ENCODE results near the gene PHF21B. TPM values are rescaled to one million over a fixed set of nuclear protein-coding genes. Genes with fewer than 3 reads are reported as not detected.

The PHF21B gene
- total RNA-seq, 1 donor = not detected

- Histone ChIP-seq H3K27ac (ENCODE audit: low read depth, low read length) (no peak overlapping the region), H2AFZ (ENCODE audit: low read length) (no peak overlapping the region), H3K27me3 (ENCODE audit: insufficient read depth, low read length) (peaks cover 2% of the 10 kb centered on the region), H3K4me2 (ENCODE audit: insufficient read depth, low read length) (no peak overlapping the region), H4K20me1 (ENCODE audit: insufficient read depth, low read length) (no peaks in the 10 kb centered on the region), H3K4me3 (ENCODE audit: insufficient read depth, low read length) (no peak overlapping the region), H3K4me1 (ENCODE audit: insufficient read depth, low read length) (no peaks in the 10 kb centered on the region), H3K9me3 (ENCODE audit: low read depth, low read length) (no peaks in the 10 kb centered on the region), H3K36me3 (ENCODE audit: insufficient read depth, low read length) (no peaks in the 10 kb centered on the region), H3K79me2 (ENCODE audit: insufficient read depth, low read length) (no peaks in the 10 kb centered on the region)
- DNase-seq (ENCODE audit: insufficient read length, low spot score, missing footprints) = peak; percentile 59
- TF ChIP-seq CTCF (IDR thresholded peaks at IDR 0.05; ENCODE audit: extremely low read depth, low read depth, low read length) = no peak
Observed at GRCh38 chr22:44926491-44927415, 83.1 kb downstream of the PHF21B start.

GRCh38 chr22:44926124-44926475 is 83.7 kb downstream of the PHF21B start:
- Histone ChIP-seq H2AFZ (ENCODE audit: low read length) (no peak overlapping the region), H3K79me2 (ENCODE audit: insufficient read depth, low read length) (no peaks in the 10 kb centered on the region), H3K27me3 (ENCODE audit: insufficient read depth, low read length) (no peaks in the 10 kb centered on the region), H3K4me3 (ENCODE audit: insufficient read depth, low read length) (no peak overlapping the region), H4K20me1 (ENCODE audit: insufficient read depth, low read length) (no peaks in the 10 kb centered on the region), H3K4me1 (ENCODE audit: insufficient read depth, low read length) (no peaks in the 10 kb centered on the region), H3K36me3 (ENCODE audit: insufficient read depth, low read length) (no peaks in the 10 kb centered on the region), H3K4me2 (ENCODE audit: insufficient read depth, low read length) (no peak overlapping the region), H3K27ac (ENCODE audit: low read depth, low read length) (no peak overlapping the region), H3K9me3 (ENCODE audit: low read depth, low read length) (no peaks in the 10 kb centered on the region)
- no peak for DNase-seq (ENCODE audit: insufficient read length, low spot score, missing footprints)
- TF ChIP-seq CTCF (IDR thresholded peaks at IDR 0.05; ENCODE audit: extremely low read depth, low read depth, low read length) = no peak

- Histone ChIP-seq H3K4me2 (ENCODE audit: insufficient read depth, low read length) (no peak overlapping the region), H3K36me3 (ENCODE audit: insufficient read depth, low read length) (no peaks in the 10 kb centered on the region), H3K27me3 (ENCODE audit: insufficient read depth, low read length) (no peaks in the 10 kb centered on the region), H3K27ac (ENCODE audit: low read depth, low read length) (no peak overlapping the region), H4K20me1 (ENCODE audit: insufficient read depth, low read length) (no peaks in the 10 kb centered on the region), H2AFZ (ENCODE audit: low read length) (no peak overlapping the region), H3K4me1 (ENCODE audit: insufficient read depth, low read length) (no peaks in the 10 kb centered on the region), H3K79me2 (ENCODE audit: insufficient read depth, low read length) (no peaks in the 10 kb centered on the region), H3K4me3 (ENCODE audit: insufficient read depth, low read length) (no peak overlapping the region), H3K9me3 (ENCODE audit: low read depth, low read length) (no peaks in the 10 kb centered on the region)
- DNase-seq (ENCODE audit: insufficient read length, low spot score, missing footprints) = peak; percentile 79
- TF ChIP-seq CTCF (IDR thresholded peaks at IDR 0.05; ENCODE audit: extremely low read depth, low read depth, low read length) = no peak
Observed at GRCh38 chr22:44925465-44926123, 84.2 kb downstream of the PHF21B start.

- Histone ChIP-seq H3K27ac (ENCODE audit: low read depth, low read length) (no peak overlapping the region), H2AFZ (ENCODE audit: low read length) (no peak overlapping the region), H3K36me3 (ENCODE audit: insufficient read depth, low read length) (no peaks in the 10 kb centered on the region), H3K4me1 (ENCODE audit: insufficient read depth, low read length) (no peaks in the 10 kb centered on the region), H4K20me1 (ENCODE audit: insufficient read depth, low read length) (no peaks in the 10 kb centered on the region), H3K79me2 (ENCODE audit: insufficient read depth, low read length) (no peaks in the 10 kb centered on the region), H3K4me3 (ENCODE audit: insufficient read depth, low read length) (no peak overlapping the region), H3K9me3 (ENCODE audit: low read depth, low read length) (no peaks in the 10 kb centered on the region), H3K4me2 (ENCODE audit: insufficient read depth, low read length) (no peak overlapping the region), H3K27me3 (ENCODE audit: insufficient read depth, low read length) (no peaks in the 10 kb centered on the region)
- DNase-seq (ENCODE audit: insufficient read length, low spot score, missing footprints) = peak; percentile 15
- no peak for TF ChIP-seq CTCF (IDR thresholded peaks at IDR 0.05; ENCODE audit: extremely low read depth, low read depth, low read length)
Observed at GRCh38 chr22:44924710-44925109, 85.1 kb downstream of the PHF21B start.
